Urothelium cell line (cell line): Measurements from ENCODE around the gene TRAPPC8.
"Not testable (repeated sequence)": the region's sequence is repeated elsewhere in the genome, so short reads cannot be mapped to it uniquely, and the experiment has no call there.

Experiments
- DNase-seq: peaks from one replicate; pipeline ENCODE4 v3.0.0; 2011; ENCODE audit warnings: low spot score, mixed read lengths
- FAIRE-seq: peaks from 2 replicates; lab custom pipeline; 2011; peaks lifted over from hg19 to GRCh38; lab: Jason Lieb, UNC

TRAPPC8 gene

DNA sequence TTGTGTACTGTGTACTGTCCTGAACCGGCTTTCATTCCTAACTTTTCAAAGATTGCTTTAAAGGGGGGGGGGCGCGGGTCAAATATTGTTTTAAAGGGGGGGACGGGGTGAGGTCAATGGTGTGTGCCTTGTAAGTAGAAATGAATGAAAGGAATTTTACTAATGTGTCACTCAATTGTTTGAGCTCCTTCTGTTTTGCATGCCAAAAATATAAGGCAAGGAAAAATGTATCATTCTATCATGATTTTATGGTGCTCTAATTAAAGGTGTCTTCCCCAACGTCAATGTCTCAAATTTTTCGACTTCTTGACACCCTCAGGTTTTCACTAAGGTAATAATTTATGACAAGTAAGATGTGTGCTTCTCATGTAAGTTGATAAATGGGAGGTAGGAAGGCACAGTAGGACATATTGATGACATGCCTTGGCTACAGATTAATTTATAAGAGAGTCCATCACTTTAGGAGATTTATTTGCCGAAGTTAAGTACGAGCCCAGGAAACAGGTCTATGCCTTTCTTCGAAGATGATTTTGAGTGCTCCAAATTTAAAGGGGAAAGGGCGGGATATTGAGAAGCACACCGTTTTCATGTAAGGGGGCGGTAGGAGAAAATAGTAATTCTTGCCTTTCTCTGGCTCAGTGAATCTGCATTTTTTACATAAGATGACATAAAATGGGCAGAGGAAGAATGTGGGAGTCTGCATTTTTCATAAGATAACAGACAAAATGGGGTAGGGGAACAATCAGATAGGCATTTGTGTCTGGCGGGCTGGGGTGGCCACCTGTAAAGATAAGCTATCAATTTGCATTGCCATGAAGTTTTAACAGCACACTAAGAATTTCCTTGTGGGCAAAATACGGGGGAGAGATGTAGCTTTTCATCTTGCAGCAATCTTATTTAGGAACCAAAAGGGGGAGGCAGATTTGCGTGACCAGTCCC is 1.2 kb upstream of the TRAPPC8 start:
- FAIRE-seq = no peak
- no peak for DNase-seq

DNA sequence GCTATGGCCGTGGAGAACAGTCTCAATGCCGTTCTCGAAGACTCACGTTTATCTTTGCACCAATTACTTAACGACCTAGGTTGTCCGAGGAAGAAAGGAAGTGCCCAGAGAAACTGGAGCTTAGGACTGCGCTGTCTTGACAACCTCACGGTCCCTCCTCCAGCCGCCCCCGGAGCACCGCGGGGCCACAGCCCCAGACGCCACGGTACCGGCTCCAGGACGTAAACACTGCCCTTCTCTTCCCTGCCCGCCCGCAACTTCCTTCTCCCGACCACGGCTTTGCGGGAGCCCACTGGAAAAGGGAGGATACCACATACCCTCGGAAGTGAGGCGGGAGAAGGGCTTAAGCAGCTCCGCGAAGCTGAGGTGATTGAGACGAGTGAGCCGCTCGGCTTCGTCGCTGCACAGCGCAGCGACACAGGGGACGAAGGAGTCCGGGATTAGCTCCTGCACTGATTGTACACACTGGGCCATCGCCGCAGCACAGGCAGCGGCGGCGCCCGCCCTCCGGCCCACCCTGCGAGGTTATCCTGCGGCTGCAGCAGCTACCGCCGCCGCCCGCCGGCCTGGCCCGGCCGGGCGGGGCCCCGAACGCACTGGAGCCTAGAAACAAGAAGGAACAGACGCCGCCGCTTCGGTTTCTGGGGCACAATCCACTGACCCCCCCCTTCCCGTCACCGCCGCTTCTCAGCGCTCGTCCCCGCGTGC is 483 bp downstream of the TRAPPC8 start:
- FAIRE-seq (no peak), DNase-seq (peak; percentile 7)

DNA sequence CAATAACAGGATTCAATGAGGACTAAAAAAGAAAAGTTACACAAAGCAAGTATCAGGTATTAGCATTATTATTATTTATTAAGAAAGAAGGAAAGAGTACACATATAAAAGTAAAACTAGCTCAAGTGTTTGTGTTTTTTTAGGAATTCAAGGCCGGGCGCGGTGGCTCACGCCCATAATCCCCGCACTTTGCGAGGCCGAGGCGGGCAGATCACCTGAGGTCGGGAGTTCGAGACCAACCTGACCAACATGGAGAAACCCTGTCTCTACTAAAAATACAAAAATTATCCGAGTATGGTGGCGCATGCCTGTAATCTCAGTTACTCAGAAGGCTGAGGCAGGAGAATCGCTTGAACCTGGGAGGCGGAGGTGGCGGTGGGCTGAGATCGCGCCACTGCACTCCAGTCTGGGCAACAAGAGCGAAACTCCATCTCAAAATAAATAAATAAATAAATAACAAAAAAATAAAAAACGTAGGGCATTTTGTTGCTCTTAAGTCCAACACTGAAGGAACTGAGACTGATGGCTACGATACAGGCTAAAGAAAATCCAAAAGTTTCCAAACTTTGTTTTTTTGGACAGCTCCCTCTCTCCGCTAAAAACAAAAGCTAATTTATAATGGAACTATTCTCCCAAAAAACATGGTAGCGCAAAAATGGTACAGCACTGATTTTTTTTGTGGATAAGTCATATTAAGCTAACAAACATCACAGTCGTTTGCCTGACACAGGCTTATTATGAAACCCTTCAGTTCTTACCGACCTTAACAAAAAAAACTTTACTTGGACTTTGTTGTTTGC is 1.7 kb downstream of the TRAPPC8 start:
- DNase-seq = no peak
- no peak for FAIRE-seq

DNA sequence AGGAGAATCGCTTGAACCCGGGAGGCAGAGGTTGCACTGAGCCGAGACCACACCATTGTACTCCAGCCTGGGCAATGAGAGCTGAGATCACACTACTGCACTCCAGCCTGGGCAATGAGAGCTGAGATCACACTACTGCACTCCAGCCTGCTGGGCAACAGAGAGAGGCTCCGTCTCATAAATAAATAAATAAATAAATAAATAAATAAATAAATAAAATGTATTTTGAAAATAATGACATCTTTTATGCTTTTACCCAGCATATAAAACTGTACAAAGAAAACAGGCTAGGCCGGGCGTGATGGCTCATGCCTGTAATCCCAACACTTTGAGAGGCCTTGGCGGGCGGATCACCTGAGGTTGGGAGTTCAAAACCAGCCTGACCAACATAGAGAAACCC is 8.2 kb downstream of the TRAPPC8 start:
- not testable (repeated sequence) for FAIRE-seq, DNase-seq

DNA sequence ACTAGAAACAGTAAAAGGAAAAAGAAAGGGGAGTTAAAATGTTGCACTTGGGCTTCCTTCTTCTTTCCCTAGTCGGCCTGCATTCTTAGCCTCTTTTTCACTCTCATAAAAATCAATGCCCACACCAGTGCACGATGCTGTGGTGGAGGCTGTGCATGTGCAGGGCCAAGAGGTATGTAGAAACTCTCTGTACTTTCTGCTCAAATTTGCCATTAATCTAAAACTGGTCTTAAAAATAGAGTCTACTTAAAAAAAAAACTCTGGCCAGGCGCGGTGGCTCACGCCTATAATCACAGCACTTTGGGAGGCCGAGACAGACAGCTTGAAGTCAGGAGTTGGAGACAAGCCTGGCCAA is 11.1 kb downstream of the TRAPPC8 start:
- DNase-seq = no peak

DNA sequence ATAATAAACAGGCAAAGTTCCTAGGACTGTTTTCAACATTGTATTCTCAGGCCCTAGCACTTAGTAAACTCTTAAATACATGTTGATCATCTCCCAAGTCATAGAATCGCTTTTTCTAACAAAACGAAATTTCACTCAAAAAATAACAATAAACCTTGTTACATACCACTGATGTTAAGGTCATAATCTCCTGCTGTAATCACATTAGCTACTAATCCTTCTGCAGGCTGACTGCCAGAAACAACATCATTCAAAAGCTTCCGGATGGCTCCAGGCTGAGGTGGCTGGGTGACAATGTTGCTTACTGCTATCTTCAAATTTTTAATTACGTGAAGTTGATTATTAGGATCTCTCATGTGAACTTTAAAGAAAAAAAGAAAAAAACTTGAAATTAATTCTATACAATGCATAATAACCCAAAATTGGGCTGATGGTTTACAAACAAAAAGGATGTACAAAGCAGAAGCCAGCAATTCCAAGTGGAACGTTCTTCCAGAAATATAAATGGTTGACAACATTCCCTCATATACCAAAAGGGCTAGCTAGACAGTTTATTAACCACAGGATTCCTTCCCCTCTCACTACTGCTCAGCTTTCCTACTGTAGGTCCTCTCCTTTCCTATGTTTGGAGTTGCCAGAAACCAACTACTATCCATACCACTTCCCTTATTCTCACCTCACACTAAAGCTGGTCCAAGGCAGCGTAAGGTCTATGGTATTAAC is 11.6 kb downstream of the TRAPPC8 start:
- FAIRE-seq = no peak
- DNase-seq = no peak

More for the DNA sequence above, 11.1 kb downstream of the TRAPPC8 start:
- FAIRE-seq = no peak

DNA sequence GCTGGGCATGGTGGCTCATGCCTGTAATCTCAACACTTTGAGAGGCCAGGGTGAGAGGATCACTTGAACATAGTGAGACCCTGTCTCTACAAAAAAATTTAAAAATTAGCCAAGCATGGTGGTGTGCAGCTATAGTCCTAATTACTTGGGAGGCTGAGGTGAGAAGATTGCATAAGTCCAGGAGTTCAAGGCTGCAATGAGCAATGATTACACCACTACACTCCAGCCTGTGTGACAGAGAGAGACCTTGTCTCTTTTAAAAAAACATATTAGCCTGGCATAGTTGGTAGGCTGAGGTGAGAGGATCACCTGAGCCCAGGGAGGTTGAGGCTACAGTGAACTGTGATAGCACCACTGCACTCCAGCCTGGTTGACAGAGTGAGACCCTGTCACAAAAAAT is 13.7 kb downstream of the TRAPPC8 start:
- DNase-seq = no peak
- no peak for FAIRE-seq

DNA sequence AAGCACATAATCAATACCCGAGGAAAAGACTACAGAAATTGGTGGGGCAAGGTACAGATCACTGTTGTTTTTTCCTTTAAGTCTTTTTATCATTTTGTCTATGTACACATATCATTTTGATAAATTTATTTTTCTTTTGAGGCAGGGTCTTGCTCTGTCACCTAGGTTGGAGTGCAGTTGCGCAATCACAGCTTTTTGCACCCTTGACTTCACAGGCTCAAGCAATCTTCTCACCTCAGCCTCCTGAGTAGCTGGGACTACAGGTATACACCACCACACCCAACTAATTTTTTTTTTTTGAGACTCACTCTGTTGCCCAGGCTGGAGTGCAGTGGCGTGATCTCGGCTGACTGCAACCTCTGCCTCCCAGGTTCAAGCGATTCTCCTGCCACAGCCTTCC is 15.9 kb downstream of the TRAPPC8 start:
- FAIRE-seq, DNase-seq: not testable (repeated sequence)

DNA sequence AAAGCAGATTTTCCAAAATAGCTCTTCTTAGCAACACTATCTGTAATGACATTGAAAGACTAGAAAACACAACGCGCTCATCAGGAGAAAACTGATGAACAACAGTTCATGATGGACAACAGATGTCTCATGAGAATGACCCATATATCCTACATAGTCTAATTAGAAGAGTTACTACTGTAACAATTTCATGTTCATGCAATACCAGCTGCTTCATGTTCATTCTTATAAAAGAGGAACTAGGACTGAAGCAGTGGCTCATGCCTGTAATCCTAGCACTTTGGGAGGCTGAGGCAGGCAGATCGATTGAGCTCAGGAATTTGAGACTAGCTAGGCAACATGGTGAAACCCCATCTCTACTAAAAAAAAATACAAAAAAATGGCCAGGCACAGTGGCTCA is 22.7 kb downstream of the TRAPPC8 start:
- no peak for DNase-seq
- no peak for FAIRE-seq

DNA sequence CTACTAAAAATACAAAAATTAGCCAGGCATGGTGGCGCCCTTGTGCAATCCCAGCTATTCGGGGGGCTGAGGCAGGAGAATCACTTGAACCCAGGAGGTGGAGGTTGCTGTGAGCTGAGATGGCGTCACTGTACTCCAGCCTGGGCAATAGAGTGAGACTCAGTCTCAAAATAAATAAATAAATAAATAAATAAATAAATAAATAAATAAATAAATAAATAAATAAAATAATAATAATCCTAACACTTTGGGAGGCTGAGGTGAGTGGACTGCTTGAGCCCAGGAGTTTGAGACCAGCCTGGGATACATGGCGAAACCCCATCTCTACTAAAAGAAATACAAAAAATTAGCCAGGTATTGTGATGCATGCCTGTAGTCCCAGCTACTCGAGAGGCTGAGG is 23.6 kb downstream of the TRAPPC8 start:
- not testable (repeated sequence) for FAIRE-seq, DNase-seq

DNA sequence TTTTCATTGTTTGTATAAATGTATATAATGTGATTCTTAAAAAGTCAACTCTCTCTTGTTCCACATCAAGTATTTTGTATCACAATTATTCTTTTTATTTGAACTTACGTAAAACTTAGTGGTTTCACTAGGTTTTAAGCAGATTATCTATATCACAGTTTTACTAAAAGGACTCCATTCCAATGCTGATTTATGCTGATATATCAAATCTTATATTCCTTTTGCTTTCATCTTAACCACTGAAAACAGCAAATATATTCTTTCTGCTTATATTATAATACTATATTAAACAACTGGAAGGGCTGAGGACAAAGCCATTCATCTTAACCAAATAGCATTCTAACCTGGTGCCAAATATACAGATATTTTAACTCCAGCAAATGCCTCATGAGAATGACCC is 24.2 kb downstream of the TRAPPC8 start:
- no peak for FAIRE-seq
- DNase-seq = no peak

DNA sequence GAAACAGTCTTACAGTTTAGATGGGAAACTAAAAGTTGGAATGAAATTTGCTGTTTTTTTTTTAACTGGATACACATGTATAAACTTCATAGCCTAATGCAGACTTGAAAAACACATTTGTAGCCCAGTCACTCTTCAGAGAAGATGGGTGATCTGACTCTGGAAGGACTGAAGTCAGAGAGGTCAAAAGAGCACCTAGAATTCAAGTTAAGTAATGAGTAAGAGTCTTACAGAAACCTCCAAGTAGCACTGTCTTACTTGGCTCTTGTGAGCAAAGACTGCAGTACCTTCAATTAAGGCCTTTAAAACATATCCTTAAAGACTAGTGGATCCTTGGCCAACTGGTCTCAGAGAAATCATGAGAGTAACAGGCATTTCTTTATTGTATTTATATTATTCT is 41.9 kb downstream of the TRAPPC8 start:
- DNase-seq (no peak), FAIRE-seq (no peak)

DNA sequence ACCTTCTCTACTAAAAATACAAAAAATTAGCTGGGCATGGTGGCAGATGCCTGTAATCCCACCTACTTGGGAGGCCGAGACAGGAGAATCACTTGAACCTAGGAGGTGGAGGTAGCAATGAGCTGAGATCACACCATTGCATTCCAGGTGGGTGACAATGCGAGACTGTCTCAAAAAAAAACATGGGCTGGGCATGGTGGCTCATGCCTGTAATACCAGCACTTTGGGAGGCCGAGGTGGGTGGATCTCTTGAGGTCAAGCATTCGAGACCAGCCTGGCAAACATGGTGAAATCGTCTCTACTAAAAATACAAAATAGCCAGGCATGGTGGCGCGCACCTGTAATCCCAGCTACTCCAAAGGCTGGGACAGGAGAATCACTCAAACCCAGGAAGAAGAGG is 43.2 kb downstream of the TRAPPC8 start:
- not testable (repeated sequence) for FAIRE-seq, DNase-seq

DNA sequence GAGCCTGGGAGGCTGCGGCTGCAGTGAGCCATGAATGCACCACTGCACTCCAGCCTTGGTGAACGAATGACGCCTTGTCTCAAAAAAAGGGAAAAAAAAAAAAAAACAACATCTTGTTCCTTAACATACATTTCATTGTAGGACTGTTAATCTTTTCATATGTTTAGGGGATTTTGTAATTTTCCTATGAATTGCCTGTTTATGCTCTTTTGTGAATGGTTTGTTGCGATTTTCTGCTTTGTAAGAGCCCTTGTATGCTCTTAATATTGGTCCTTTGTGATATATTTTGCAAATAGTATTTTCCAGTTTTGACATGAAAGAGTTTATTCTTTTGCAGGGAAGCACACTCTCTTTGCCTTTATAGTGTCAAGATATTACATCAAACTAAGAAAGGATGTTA is 50.0 kb downstream of the TRAPPC8 start:
- DNase-seq (no peak), FAIRE-seq (no peak)

DNA sequence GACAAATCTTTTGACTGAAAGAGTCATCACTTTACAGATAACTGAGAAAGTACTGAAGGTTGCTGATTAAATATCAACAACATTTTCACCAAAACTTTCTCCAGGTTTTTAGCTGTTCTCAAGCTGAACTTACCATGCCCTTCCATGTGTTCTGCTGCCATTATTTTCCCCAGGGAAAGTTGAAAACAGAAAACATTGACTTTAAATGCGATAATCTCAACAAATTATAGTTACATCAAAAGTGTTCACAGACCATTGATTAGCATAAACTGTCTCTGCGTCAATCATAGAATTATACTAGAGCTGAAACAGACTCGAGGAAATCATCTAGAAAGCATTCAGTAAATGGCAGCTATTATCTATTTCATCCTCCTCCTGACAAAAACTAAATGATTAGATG is 51.4 kb downstream of the TRAPPC8 start:
- no peak for FAIRE-seq

DNA sequence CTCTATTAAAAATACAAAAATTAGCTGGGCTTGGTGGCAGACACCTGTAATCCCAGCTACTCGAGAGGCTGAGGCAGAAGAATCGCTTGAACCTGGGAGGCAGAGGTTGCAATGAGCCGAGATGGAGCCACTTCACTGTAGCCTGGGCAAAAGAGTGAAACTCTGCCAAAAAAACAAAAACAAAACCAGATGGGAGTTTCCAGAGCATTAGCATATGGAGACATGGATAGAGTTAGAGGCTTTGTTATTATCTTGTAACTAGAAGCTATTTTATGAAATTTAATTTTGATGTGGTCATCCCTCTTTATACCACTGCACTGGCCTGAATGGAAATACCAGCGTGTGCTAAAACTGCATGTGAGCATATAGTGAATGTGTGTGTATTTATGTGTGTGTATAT is 58.9 kb downstream of the TRAPPC8 start:
- DNase-seq (no peak), FAIRE-seq (no peak)

More for the DNA sequence above, 51.4 kb downstream of the TRAPPC8 start:
- no peak for DNase-seq

DNA sequence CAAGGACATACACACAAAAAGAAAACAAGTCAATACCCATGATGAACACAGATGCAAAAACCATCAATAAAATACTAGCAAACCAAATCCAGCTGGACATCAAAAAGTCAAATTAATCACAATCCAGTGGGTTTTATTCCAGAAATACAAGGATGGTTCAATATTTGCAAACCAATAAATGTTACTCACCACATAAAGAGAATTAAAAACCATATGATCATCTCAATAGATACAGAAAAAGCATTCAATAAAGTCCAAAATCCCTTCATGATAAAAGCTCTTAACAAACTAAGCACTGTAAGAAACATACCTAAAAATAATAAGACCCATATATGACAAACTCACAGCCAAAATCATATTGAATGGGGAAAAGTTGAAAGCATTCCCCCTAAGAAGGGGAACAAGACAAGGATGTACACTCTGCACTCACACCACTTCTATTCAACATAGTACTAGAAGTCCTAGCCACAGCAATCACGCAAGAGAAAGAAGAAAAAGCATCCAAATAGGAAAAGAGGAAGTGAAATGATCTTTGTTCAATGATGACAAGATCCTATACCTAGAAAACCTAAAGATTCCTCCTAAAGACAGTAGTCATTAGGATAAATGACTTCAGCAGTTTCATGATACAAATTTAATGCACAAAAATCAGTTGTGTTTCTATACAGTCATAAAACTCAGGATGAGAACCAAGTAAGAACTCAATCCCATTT is 62.6 kb downstream of the TRAPPC8 start:
- DNase-seq = no peak
- no peak for FAIRE-seq

DNA sequence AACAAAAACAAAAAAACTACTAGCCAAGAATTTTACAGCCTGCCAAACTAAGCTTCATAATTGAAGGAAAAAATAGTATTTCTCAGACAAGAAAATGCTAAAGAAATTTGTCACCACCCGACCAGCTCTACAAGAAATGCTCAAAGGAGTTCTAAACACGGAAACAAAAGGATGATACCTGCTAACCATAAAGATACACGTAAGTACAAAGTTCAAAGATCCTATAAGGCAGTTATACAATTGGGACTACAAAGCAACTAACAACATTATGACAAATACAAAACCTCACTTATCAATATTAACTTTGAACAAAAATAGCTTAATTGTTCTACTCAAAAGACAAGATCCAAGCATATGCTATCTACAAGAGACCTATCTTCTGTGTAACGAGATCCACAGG is 64.6 kb downstream of the TRAPPC8 start:
- FAIRE-seq = no peak
- DNase-seq = no peak

DNA sequence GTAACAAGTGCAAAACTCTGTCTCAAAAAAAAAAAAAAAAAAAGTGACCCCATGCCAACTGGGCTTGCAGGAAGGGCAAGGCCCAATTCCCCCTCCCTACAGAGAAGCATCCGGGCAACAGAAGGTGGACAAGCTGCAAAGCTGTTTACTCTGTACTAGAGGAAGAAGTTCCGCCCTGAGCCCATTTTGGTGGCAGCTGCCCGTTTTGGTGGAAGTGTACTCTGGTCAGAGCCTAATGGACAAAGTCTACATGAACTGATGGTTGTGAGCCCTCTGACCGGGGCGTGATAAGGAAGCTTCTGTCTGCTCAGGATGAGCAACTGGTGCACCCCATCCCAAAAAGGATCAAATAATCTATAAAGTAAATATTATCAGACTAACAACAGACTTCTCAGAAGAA is 65.0 kb downstream of the TRAPPC8 start:
- DNase-seq (no peak), FAIRE-seq (no peak)

DNA sequence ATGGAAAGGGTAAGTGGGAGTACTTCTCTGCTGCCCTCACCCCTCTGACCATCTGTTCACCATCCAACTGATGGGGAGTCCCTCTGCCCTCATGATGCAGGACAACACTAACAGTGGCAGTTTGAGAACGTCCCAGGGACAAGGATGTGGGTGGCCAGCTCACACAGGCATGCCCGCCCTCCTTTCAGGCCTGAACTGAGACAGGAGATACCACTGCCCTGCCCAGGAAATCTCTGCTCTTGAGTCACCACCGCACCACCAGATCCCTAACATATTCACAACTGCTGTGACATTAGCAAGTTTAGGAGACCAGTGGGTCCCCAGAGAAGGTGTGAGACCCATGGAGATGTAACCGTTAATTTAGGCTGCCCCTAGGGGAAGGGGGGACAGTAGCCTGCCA is 66.2 kb downstream of the TRAPPC8 start:
- FAIRE-seq (no peak), DNase-seq (no peak)
